BJ (cell line): ENCODE data around the gene CYP24A1. TPM values are rescaled to one million over a fixed set of nuclear protein-coding genes. Genes with fewer than 3 reads are reported as not detected.

Source experiments
- CTCF ChIA-PET: fragments of 350-600 bp; formaldehyde crosslinking; extraction: SDS; loops from one replicate; lab custom pipeline; 2021; ENCODE audit warnings: antibody characterized with exemption, inconsistent platforms; lab: Yijun Ruan, JAX
- POLR2A ChIA-PET: fragments of 300-600 bp; sonication (Branson Sonifier 250); formaldehyde crosslinking; extraction: SDS; loops from one replicate; lab custom pipeline; 2021; ENCODE audit warnings: antibody characterized with exemption; lab: Charles Lee
- DNase-seq: peaks from one replicate; pipeline ENCODE4 v3.0.0-alpha.2; 2011; ENCODE audit warnings: low read depth
- H3K27me3 ChIP-seq: 2 replicates; pipeline ENCODE4 v1.6.0; 2011; ENCODE audit warnings: low read length; ENCODE audit not compliant: control insufficient read depth, insufficient read depth
- H3K36me3 ChIP-seq: 2 replicates; pipeline ENCODE4 v1.5.1; 2011; ENCODE audit warnings: low read length; ENCODE audit not compliant: control insufficient read depth, insufficient read depth
- H3K4me3 ChIP-seq: 2 replicates; pipeline ENCODE4 v1.5.1; 2011; ENCODE audit warnings: low read depth, mild to moderate bottlenecking, control low read depth, low read length
- polyA plus RNA-seq: library from polyadenylated mRNA; depleted of rRNA; stranded (reverse); fragments of >200 nt; gene quantifications from 2 replicates; pipeline ENCODE4 v1.2.3, GENCODE V29; 2011
- TF ChIP-seq, protein P1 (sequence below): IDR thresholded peaks from 2 replicates; pipeline ENCODE4 v1.5.1; 2011; ENCODE audit warnings: low read depth, mild to moderate bottlenecking, control low read depth, inconsistent platforms, low read length, moderate library complexity; ENCODE audit not compliant: insufficient read depth

The CYP24A1 gene
- polyA plus RNA-seq, 1 experiment = 0.10 TPM

GRCh38 chr20:54161008-54161820 is 12.6 kb downstream of the CYP24A1 start:
- H3K27me3 ChIP-seq = no peaks in the 10 kb centered on the region; the same call in 1 of the 2 replicates
- no peak overlapping the region for H3K4me3 ChIP-seq
- TF ChIP-seq, protein P1, sequence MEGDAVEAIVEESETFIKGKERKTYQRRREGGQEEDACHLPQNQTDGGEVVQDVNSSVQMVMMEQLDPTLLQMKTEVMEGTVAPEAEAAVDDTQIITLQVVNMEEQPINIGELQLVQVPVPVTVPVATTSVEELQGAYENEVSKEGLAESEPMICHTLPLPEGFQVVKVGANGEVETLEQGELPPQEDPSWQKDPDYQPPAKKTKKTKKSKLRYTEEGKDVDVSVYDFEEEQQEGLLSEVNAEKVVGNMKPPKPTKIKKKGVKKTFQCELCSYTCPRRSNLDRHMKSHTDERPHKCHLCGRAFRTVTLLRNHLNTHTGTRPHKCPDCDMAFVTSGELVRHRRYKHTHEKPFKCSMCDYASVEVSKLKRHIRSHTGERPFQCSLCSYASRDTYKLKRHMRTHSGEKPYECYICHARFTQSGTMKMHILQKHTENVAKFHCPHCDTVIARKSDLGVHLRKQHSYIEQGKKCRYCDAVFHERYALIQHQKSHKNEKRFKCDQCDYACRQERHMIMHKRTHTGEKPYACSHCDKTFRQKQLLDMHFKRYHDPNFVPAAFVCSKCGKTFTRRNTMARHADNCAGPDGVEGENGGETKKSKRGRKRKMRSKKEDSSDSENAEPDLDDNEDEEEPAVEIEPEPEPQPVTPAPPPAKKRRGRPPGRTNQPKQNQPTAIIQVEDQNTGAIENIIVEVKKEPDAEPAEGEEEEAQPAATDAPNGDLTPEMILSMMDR = no peak
- no peaks in the 10 kb centered on the region for H3K36me3 ChIP-seq
- CTCF ChIA-PET = interaction anchor here (1.1 kb wide), 1 partner anchor 8 kb away, joined by 7 read pairs; no protein-coding TSS in a partner anchor
- DNase-seq = no peak
- POLR2A ChIA-PET = no interaction called here

GRCh38 chr20:54160065-54161007 is 13.4 kb downstream of the CYP24A1 start:
- Histone ChIP-seq H3K4me3 (no peak overlapping the region), H3K36me3 (no peaks in the 10 kb centered on the region), H3K27me3 (no peaks in the 10 kb centered on the region; the same call in 1 of the 2 replicates)
- ChIA-PET CTCF (interaction anchor here (1.1 kb wide), 1 partner anchor 9 kb away, joined by 7 read pairs; no protein-coding TSS in a partner anchor), POLR2A (no interaction called here)
- TF ChIP-seq, protein P1 = no peak
- no peak for DNase-seq

DNA sequence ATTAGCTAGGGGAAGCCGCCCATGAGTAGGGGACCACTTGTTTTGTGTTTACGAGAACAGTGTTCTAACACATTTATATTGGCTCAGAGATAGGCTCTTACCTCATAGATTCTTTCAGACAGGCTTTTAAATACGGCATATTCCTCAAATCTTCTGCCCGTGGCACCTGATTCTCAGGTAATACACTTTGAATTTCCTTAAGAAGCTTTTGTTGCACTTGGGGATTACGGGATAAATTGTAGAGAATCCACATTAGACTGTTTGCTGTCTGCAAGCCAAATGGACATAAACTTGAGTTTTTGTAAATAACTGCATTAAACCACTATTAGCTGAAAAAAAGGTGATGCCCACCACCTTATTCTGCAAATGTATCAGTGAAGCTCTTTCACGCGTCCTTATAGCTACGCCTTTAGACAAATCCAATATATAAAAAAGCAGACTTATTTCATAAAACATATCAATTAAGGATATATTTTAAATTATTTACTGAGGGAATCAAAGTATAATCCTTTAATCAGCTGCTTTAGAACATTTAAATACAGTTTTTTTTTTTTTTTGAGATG is 14.8 kb downstream of the CYP24A1 start:
- POLR2A ChIA-PET = no interaction called here
- DNase-seq = no peak
- no peaks in the 10 kb centered on the region for H3K27me3 ChIP-seq
- no peak overlapping the region for H3K4me3 ChIP-seq
- TF ChIP-seq, protein P1 = no peak
- CTCF ChIA-PET = interaction anchor here (0.8 to 1.3 kb wide), 2 partner anchors 9 to 12 kb away, joined by 3 read pairs; no protein-coding TSS in a partner anchor
- no peaks in the 10 kb centered on the region for H3K36me3 ChIP-seq

DNA sequence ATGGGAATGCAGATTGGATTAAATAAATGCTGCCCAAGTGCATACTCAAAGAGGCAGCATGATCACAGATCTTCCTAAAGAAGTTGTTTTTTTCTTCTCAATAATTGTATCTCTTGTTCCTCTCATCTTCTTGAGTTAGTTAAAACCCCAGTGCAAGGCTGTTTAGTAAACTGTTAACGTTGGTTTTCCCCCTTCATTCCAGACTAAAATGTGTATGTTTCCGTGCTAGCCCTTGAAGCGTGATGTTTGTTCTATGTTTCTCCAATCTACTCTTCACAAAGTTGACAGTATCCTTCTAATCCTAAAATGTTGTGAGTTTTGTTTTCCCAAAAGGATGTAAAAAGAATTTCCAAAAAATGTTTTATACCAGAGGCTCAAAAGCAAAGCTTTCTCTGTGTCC is 15.6 kb downstream of the CYP24A1 start:
- CTCF ChIA-PET = interaction anchor here (1.3 kb wide), 1 partner anchor 13 kb away, joined by 3 read pairs; no protein-coding TSS in a partner anchor
- DNase-seq = no peak
- POLR2A ChIA-PET = no interaction called here
- H3K27me3 ChIP-seq = no peaks in the 10 kb centered on the region
- no peaks in the 10 kb centered on the region for H3K36me3 ChIP-seq
- H3K4me3 ChIP-seq = no peak overlapping the region
- TF ChIP-seq, protein P1 = no peak
